HL-60/S4 treated with retinoic acid at 250 ng/mL for 4 days and 3 days (cell line): ENCODE results near the gene PRSS48.
"Not testable (repeated sequence)": the region's sequence is repeated elsewhere in the genome, so short reads cannot be mapped to it uniquely, and the experiment has no call there.

Experiments used
- in situ Hi-C: fragments of 300-500 bp; cut with MboI; formaldehyde crosslinking; loops from 2 replicates; pipeline ENCODE4 v1.7.0; 2022; ENCODE audit warnings: low sequenced_read_pairs

Gene PRSS48

DNA sequence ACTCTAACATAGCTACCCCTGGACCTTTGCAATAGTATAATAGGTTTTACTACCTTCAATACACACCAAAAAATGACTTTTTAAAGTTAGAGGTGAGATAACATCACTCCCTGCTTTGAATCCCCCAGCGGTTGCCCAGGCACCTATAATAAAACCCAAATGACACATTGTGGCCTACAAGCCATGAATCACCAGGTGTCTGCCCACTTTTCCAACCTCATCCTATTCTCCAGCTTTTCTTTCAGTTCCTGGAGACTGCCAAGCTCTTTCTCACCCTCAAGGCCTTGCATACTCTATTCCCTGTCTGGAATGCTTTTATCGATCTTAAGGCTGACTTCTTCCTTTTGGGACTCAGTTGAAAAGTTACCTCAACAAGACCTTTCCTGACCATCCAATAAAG, 16.4 kb upstream of the PRSS48 start:
- in situ Hi-C loops: no loop called here

DNA sequence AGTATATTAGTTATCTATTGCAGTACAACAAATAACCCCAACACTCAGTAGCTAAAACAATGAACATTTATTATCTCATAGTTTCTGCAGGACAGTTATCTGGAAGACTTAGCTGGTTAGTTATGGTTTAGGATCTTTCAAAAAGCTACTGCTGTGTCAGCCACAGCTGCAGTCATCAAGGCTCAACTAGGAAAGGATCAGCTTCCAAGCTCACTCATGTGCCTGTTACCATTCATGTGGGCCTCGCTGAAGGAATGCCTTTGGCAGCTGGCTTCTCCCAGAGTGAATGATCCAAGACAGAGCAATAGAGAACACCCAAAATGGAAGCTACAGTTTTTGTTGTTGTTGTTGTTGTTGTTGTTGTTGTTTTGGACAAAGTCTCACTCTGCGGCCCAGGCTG, 13.5 kb upstream of the PRSS48 start:
- in situ Hi-C loops: no loop called here

DNA sequence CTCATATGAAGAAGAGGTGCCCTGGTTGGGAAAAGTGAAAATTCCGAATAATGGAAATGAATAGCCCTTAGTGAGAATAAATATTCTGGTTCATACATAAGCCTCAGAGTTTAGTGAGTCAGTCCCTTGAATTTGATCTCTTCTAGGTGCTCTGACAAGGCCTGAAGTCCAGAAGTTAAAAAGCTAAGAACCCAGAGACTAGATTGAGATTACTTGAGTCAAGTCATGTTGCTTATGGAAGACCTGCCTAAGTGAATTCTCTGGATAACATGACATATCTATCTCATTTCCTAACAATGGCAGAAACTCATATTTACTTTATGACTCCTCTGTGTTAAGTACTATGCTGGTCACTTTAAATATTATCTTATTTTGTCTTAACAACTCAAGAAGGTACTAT, 10.5 kb upstream of the PRSS48 start:
- in situ Hi-C loops: no loop called here

DNA sequence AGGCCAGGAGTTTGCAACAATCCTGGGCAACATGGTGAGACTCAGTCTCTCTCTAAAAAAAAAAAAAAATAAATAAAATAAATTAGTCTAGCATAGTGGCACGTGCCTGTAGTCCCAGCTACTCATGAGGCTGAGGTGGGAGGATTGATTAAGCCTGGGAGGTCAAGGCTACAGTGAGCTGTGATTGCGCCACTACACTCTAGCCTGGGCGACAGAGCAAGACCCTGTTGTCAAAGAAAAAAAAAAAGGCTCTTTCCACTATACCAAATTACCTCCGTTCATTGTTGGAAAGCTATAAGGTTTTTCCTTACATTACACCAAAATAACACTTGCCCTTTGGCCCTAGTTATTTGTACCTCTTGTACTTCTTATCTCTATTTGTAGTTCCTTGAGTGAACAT, 9.9 kb upstream of the PRSS48 start:
- in situ Hi-C loops: no loop called here

DNA sequence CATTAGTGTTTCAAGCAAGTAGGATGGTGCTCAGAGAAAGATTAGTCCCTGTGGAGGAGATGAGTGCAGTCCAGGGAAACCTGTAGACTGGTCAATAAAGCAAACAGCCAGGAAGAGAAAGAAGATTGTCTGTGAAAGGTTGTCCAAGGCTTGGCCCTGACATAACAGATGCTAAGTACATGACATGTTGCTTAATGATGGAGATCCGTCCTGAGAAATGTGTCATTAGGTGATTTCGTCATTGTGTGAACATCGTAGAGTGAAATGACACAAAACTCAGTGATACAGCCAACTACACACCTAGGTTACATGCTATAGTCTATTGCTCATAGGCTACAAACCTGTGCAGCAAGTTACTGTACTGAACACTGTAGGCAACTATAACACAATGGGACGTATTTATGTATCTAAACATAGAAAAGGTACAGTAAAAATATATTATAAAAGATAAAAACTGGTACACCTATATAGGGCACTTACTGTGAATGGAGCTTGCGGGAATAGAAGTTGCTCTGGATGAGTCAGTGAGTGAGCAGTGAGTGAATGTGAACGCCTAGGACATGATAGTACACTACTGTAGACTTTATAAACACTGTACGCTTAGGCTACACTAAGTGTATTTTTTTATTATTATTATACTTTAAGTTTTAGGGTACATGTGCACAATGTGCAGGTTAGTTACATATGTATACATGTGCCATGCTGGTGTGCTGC, 9.0 kb upstream of the PRSS48 start:
- in situ Hi-C loops: no loop called here

DNA sequence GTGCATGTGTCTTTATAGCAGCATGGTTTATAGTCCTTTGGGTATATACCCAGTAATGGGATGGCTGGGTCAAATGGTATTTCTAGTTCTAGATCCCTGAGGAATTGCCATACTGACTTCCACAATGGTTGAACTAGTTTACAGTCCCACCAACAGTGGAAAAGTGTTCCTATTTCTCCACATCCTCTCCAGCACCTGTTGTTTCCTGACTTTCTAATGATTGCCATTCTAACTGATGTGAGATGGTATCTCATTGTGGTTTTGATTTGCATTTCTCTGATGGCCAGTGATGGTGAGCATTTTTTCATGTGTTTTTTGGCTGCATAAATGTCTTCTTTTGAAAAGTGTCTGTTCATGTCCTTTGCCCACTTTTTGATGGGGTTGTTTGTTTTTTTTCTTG, 8.1 kb upstream of the PRSS48 start:
- in situ Hi-C loops: not testable (repeated sequence)

DNA sequence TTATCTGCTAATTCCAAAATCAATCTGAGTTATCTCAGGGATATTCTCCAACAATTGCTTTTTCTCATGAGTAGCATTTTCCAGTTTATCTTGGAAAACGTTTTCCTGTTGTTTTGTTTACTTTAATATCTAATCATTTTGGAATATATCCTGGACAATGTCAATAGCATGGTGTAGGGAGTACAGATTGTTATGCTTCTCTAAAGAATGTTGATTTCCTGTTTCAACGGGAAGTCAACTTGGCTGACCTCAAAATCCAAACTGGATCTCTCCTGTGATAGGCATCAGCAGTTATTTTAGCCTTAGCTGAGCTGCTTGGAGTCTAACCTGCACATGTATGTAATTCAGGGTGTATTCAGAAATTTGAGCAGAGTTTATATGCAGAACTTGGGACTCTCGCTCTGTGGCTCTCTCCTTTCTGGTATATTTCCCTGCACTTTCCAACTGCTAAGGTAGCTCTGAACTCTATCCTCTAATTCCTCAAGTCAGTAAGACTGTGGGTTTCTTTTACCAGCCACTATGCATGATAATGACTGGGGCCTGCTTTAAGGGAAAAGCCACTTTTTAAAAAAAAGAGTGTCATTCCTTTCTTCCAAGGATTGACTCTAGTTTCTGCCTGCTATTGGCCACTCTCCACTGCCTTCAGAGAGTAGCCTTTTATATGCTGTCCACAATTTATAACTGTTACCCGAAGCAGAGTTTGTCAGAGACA, 7.7 kb downstream of the PRSS48 start:
- in situ Hi-C loops: no loop called here

DNA sequence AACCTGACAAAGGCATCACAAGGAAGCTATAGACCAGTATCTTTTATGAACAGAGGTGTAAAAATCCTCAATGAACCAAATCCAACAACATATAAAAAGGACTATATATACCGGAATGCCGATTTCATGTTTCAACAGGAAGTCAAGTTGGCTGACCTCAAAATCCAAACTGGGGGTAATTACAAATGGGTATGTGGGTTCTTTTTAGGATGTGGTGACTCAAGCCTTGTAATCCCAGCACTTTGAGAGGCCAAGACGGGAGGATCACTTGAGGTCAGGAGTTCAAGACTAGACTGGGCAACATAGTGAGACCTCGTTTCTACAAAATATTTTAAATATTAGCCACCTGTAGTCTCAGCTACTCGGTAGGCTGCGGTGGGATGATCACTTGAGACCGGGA, 10.4 kb downstream of the PRSS48 start:
- in situ Hi-C loops: no loop called here

DNA sequence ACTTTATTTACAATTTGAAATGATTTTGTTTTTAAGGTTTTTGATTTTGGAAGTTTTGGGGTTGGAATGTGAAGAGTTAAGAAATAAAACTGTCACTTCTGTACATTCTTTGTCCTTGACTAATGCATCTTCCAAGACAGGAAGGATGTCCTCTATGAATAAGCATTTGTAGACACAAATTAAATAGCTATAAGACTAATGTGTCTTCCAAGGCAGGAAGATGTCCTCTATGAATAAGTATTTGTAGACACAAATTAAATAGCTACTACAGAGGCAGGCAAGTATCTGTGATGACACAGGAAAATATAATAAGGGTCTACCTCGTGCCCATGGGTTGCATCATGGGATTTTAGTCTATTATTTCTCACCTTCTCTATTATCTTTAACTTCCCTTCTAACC, 14.5 kb downstream of the PRSS48 start:
- in situ Hi-C loops: no loop called here

DNA sequence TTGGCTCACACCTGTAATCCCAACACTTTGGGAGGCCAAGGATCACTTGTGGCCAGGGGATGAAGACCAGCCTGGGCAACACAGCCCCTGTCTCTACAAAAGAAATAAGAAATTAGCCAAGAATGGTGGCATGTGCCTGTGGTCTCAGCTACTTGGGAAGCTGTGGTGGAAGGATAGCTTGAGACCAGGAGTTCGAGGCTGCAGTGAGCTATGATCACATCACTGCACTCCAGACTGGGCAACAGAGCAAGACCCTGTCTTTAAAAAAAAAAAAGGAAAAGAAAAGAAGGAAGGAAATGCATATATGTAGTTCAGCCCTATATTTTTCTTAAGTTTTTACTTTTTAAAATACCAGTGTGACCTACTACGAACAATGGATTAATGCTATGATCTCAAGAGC, 15.1 kb downstream of the PRSS48 start:
- in situ Hi-C loops: no loop called here

DNA sequence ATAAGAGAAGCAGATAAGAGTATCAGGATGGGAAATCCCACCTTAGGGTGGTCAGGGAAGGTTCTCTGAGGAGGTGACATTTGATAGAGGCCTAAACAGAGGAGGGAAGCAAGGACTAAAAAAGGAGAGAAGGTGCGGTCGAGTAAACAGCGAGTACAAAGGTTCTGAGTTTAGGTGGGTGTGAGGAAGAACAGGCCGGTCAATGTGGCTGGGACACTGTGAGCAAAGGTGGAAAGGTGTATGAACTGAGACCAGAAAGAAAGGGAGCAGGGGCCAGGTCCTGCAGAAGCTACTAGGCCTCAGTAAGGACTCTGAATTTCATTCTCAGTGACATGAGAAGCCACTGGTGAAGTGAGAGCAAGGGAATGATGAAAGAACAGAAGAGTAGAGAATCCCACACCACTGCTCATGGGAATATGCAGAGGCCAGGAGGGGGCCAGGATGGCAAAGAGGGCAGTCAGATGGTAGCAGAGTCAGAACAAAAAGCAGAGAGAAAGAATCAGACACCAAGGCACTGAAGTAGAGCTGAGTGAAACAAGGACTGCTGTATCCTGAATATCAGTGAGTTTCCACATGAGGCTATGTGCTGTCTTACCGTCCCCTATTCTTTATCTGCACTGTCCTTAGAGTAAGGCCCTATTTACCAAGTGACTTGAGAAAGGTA, 18.0 kb downstream of the PRSS48 start:
- in situ Hi-C loops: no loop called here

DNA sequence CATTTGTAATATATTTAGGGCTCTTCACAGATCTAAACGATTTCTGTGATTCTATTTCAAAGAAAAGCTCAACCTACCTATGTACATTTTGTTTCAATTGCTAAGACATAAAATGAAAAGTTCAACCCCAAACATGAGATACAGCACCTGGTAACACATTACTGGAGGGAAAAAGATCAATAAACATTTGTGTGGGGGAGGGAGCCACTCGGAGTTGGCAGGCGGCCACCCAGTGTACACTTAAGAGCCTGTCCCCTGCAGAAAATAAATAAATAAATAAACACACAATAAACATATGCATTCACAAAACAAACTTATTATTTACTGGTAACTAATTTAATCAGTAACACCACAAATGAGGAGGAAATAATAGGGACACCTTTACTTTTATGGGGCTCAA, 19.3 kb downstream of the PRSS48 start:
- in situ Hi-C loops: no loop called here

DNA sequence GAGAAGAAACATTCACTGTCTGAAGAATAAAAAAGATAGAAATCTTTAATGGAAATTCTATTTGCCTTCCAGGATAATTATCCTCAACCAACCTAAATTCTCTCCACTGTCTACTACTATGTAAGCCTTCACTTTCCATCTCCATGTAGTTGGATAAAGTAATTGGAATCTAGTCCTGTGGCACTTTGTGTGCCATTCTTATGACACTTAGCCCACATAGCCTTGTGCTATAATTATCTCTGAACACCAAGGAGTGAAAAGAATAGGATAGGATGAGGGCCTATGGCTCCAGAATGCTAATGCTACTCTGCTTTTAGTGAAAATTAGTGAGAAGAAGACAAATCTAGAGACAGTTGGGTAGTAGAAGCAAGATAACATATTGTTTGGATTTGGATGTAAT, 20.2 kb downstream of the PRSS48 start:
- in situ Hi-C loops: no loop called here

DNA sequence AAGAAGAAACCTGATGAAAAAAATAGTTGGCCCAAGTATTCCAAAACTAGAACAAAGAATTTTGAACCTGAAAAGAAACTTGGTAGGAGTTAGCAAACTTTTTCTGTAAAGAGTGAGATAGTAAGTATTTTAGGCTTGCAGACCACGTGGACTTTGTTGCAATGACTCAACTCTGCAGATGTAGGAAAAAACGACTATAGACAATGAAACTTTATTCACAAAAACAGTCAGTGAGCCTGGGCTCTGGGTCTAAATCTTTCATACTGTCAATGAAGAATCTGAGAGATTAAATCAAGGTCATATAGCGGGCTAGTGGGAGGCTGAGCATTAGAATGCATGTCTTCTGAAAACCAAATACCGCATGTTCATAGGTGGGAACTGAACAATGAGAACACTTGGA, 25.5 kb downstream of the PRSS48 start:
- in situ Hi-C loops: no loop called here

DNA sequence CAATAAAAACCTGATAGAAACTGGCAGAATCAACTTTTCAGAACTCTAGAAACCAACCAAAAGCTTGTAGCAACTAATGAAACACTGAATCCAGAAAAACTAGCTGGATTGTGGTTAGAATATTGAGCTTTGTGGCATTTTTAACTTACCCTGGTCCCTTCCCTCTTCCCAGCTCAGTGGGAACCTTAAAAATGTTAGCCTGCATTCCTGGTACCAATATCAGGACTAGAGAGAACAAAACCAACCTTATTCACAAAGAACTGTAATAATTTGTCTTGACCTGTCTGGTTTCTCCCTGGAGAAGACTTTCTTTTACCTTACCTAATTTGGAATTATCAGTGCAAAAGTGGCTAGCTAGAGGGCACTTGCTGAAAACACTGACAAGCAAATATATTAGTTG, 27.3 kb downstream of the PRSS48 start:
- in situ Hi-C loops: no loop called here

DNA sequence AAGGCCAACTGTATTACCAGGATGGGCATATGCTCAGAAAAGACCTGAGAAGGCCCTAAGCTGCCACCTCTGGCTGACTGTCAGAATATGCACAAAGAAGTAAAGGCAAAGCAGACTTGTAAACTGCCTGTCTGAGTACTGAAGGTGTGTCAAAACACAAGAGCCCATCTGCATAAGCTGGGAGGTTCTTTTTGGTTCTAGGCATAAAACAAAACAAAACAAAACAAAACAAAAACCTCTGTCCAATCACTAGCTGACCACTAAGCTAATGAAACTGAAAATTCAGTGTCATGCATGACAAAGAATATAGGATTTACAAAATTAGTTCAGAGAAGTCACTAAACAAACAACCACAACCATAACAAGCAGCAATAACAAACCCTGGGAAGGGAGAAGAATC, 27.8 kb downstream of the PRSS48 start:
- in situ Hi-C loops: no loop called here

DNA sequence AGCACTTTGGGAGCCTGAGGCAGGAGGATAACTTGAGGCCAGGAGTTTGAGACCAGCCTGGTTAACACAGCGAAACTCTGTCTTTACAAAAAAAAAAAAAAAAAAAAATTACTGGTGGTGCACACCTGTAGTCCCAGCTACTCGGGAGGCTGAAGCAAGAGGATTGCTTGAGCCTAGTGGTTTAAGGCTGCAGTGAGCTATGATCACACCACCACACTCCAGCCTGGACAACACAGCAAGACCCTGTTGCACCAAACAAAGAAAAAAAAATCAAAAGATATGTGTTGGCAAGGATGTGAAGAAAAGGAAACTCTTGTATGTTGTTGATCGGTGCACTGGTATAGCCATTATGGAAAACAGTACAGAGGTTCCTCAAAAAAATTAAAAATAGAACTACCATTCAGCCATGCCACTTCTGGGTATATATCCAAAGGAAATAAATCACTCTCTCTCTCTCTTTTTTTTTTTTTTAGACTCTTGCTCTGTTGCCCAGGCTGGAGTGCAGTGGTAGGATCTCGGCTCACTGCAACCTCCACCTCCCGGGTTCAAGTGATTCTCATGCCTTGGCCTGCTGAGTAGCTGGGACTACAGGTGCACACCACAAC, 33.3 kb downstream of the PRSS48 start:
- in situ Hi-C loops: no loop called here

DNA sequence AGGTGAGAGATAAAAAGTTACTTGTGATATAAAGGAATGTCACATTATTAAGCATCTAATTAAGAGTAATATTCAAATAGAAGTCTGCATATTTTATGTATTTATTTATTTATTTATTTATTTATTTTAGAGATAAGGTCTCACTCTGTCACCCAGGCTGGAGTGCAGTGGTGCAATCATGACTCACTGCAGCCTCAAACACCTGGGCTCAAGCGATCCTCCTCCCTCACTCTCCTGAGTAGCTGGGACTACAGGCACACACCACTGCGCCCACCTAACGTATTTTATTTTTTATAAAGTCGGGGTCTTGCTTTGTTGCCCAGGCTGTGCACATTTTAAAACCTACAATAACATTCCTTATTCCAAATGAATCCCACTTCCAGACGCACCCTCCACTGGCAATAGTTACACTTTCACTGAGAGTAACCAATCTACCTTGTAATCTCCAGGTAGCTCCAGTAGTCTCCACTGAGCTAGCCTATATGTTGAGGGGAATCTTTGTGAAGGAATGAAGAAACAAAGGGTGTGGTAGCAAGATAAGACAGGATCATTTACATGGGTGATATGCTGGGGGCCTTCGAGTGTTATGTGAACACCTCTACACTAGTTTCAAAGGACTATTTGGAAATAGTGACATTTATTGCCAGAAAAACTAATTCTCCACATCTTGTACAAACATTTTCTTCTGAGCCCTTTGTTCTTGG, 36.5 kb downstream of the PRSS48 start:
- in situ Hi-C loops: no loop called here

DNA sequence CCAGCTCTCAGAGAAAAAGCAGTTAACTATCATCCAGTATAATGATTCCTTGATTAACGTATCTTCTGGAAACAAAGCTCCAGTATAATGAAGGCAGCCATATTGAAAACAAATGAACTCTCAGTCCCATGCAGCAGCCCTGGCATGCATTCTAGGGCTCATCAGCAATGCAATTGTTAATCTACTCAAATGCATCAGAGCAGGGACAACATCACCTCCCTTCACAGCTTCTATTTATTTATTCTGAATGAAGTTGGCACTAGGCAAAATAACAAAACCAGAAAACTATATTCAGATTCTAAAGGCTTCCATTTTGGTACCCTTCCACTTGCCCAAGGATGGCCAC, 37.0 kb downstream of the PRSS48 start:
- in situ Hi-C loops: no loop called here

DNA sequence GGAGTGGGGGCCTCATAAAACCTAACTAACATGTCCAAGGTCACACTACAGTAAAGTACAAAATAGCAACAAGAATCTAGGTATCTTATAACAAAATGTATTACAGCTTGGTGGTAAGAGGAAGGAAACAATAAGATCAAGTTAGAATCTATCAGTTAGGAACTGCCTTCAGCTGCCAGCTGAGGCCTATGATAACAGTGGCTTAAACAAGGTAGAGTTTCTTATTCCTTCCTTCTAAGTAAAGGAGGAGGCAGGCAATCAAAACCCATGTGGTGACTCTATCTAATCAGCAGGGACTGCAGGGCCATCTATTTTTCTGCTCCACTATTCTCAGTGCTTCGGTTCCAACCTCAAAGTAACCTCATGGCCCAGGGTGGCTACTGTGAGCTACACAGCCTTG, 37.5 kb downstream of the PRSS48 start:
- in situ Hi-C loops: no loop called here

DNA sequence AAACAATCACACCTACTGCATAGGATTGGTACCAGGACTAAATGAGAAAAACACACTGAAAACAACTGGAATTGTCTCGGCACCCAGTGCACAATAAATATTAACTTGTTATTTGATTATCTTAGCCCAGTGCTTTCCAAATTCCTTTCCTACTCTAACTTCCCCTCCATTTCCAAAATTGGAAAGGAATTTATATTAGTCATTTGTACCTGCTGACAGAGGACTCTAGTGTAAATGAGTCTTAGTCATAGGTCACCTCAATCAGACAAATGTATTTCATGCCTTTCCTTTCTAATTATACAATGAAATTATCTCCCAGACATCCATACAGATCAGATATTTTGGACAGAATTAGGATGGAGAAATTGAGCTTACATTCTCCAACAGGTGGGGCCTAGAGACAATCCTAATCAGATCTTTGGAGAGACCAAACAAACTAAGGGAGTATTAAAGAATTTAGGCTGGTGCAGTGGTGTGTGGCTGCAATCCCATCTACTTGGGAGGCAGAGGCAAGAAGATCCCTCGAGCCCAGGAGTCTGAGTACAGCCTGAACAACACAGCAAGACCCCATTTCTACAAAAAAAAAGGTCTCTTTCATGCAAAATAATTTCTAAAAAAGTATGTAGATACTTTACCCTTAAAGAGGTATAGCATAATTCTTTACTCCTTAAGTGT, 38.4 kb downstream of the PRSS48 start:
- in situ Hi-C loops: no loop called here
